PC-3 (cell line): ENCODE results near the gene TNFRSF25.

Source experiments
- EZH2 ChIP-seq: fragments of 300-600 bp; sonication (generic); IDR thresholded peaks from one replicate; pipeline ENCODE4 v1.6.1; 2017; ENCODE audit warnings: antibody characterized with exemption, mild to moderate bottlenecking, low read length; ENCODE audit not compliant: unreplicated experiment
- EZH2phosphoT487 ChIP-seq: fragments of 300-600 bp; sonication (generic); IDR thresholded peaks from 2 replicates; pipeline ENCODE4 v1.6.1; 2018; ENCODE audit warnings: mild to moderate bottlenecking, antibody characterized with exemption, low read length, borderline replicate concordance
- TF ChIP-seq, protein P1 (sequence below): fragments of 300-600 bp; sonication (generic); conservative IDR thresholded peaks from 2 replicates; pipeline ENCODE4 v1.5.1; 2017; ENCODE audit warnings: antibody characterized with exemption, low read depth, mild to moderate bottlenecking, low read length

- TF ChIP-seq EZH2 = no peak
- TF ChIP-seq, protein P1, sequence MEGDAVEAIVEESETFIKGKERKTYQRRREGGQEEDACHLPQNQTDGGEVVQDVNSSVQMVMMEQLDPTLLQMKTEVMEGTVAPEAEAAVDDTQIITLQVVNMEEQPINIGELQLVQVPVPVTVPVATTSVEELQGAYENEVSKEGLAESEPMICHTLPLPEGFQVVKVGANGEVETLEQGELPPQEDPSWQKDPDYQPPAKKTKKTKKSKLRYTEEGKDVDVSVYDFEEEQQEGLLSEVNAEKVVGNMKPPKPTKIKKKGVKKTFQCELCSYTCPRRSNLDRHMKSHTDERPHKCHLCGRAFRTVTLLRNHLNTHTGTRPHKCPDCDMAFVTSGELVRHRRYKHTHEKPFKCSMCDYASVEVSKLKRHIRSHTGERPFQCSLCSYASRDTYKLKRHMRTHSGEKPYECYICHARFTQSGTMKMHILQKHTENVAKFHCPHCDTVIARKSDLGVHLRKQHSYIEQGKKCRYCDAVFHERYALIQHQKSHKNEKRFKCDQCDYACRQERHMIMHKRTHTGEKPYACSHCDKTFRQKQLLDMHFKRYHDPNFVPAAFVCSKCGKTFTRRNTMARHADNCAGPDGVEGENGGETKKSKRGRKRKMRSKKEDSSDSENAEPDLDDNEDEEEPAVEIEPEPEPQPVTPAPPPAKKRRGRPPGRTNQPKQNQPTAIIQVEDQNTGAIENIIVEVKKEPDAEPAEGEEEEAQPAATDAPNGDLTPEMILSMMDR = peak; percentile 84
- TF ChIP-seq EZH2phosphoT487 = no peak
Measured at GRCh38 chr1:6472391-6472790, 6.4 kb upstream of the TNFRSF25 start.
